ENCODE results near the gene ZNF18.

The ZNF18 gene

DNA sequence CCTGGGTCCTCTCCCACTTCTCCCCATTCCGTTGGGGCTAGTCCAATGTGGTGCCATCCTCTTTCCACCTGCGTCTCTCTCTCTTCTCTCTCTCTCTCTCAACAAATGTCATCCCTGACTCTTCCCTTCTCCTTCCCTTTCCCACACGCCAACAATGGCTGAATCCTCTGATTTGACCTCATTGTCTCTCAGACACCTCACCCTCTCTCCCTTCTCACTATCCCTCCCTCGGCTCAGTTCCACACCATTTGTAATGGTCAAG lies 628 bp upstream of the ZNF18 start:
- TF ChIP-seq EZH2phosphoT487 (IDR thresholded peaks at IDR 0.05; ENCODE audit: borderline replicate concordance, low read length), result no peak
- TF ChIP-seq, protein P1, sequence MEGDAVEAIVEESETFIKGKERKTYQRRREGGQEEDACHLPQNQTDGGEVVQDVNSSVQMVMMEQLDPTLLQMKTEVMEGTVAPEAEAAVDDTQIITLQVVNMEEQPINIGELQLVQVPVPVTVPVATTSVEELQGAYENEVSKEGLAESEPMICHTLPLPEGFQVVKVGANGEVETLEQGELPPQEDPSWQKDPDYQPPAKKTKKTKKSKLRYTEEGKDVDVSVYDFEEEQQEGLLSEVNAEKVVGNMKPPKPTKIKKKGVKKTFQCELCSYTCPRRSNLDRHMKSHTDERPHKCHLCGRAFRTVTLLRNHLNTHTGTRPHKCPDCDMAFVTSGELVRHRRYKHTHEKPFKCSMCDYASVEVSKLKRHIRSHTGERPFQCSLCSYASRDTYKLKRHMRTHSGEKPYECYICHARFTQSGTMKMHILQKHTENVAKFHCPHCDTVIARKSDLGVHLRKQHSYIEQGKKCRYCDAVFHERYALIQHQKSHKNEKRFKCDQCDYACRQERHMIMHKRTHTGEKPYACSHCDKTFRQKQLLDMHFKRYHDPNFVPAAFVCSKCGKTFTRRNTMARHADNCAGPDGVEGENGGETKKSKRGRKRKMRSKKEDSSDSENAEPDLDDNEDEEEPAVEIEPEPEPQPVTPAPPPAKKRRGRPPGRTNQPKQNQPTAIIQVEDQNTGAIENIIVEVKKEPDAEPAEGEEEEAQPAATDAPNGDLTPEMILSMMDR (IDR thresholded peaks at IDR 0.05; ENCODE audit: low read depth, low read length, poor library complexity, severe bottlenecking), result no peak
- H3K9me3 ChIP-seq (ENCODE audit: control insufficient read depth, insufficient read depth, low read length), result no peaks in the 10 kb centered on the region
- peak overlapping the region; percentile 100 for H3K4me3 ChIP-seq (ENCODE audit: low read length)
- H3K79me2 ChIP-seq (ENCODE audit: control insufficient read depth, low read length), result peaks cover 15% of the 10 kb centered on the region
- H3K27ac ChIP-seq (ENCODE audit: low read depth, low read length), result no peak overlapping the region
- 0 out of 2 replicates have a peak, but pooled peaks cover 3% of the 10 kb centered on the region for H3K27me3 ChIP-seq (ENCODE audit: control insufficient read depth, low read length)
- no peaks in the 10 kb centered on the region for H3K9me2 ChIP-seq (replicated peaks; ENCODE audit: control insufficient read depth, low read length)
- peak overlapping the region; percentile 84 for H3K4me2 ChIP-seq (ENCODE audit: low read length)
- H3F3A ChIP-seq (ENCODE audit: control insufficient read depth, insufficient read depth), result no peaks in the 10 kb centered on the region
- no peaks in the 10 kb centered on the region for H4K20me1 ChIP-seq (ENCODE audit: control insufficient read depth, insufficient read depth, low read depth, low read length)
- peaks cover 16% of the 10 kb centered on the region for H3K4me1 ChIP-seq (ENCODE audit: control insufficient read depth, low read length)
- no peaks in the 10 kb centered on the region; the same call in 1 of the 2 replicates for H3K36me3 ChIP-seq (ENCODE audit: control insufficient read depth, low read length)

- peaks cover 16% of the 10 kb centered on the region for H3K4me1 ChIP-seq (ENCODE audit: control insufficient read depth, low read length)
- no peaks in the 10 kb centered on the region for H3K9me2 ChIP-seq (replicated peaks; ENCODE audit: control insufficient read depth, low read length)
- H3K4me2 ChIP-seq (ENCODE audit: low read length), result peak overlapping the region; percentile 84
- H3K36me3 ChIP-seq (ENCODE audit: control insufficient read depth, low read length), result peaks cover 10% of the 10 kb centered on the region
- no peaks in the 10 kb centered on the region for H3F3A ChIP-seq (ENCODE audit: control insufficient read depth, insufficient read depth)
- H3K79me2 ChIP-seq (ENCODE audit: control insufficient read depth, low read length), result peaks cover 15% of the 10 kb centered on the region
- no peaks in the 10 kb centered on the region for H3K9me3 ChIP-seq (ENCODE audit: control insufficient read depth, insufficient read depth, low read length)
- H3K27ac ChIP-seq (ENCODE audit: low read depth, low read length), result peak overlapping the region; percentile 49
- H3K4me3 ChIP-seq (ENCODE audit: low read length), result peak overlapping the region; percentile 100
- H4K20me1 ChIP-seq (ENCODE audit: control insufficient read depth, insufficient read depth, low read depth, low read length), result no peaks in the 10 kb centered on the region
- no peak for TF ChIP-seq EZH2phosphoT487 (IDR thresholded peaks at IDR 0.05; ENCODE audit: borderline replicate concordance, low read length)
- TF ChIP-seq, protein P1 (IDR thresholded peaks at IDR 0.05; ENCODE audit: low read depth, low read length, poor library complexity, severe bottlenecking), result no peak
- no peaks in the 10 kb centered on the region for H3K27me3 ChIP-seq (ENCODE audit: control insufficient read depth, low read length)
These were observed 541 bp downstream of the ZNF18 start for GRCh38 chr17:11996722-11997146.

GRCh38 chr17:11991461-11991860 lies 5.8 kb downstream of the ZNF18 start:
- Histone ChIP-seq H3F3A (ENCODE audit: control insufficient read depth, insufficient read depth) (no peaks in the 10 kb centered on the region), H3K4me1 (ENCODE audit: control insufficient read depth, low read length) (peaks cover 10% of the 10 kb centered on the region), H3K27ac (ENCODE audit: low read depth, low read length) (no peak overlapping the region), H4K20me1 (ENCODE audit: control insufficient read depth, insufficient read depth, low read depth, low read length) (no peaks in the 10 kb centered on the region), H3K9me3 (ENCODE audit: control insufficient read depth, insufficient read depth, low read length) (no peaks in the 10 kb centered on the region), H3K4me3 (ENCODE audit: low read length) (no peak overlapping the region), H3K79me2 (ENCODE audit: control insufficient read depth, low read length) (peaks cover 9% of the 10 kb centered on the region), H3K9me2 (replicated peaks; ENCODE audit: control insufficient read depth, low read length) (no peaks in the 10 kb centered on the region), H3K36me3 (ENCODE audit: control insufficient read depth, low read length) (peaks cover 41% of the 10 kb centered on the region), H3K4me2 (ENCODE audit: low read length) (no peak overlapping the region), H3K27me3 (ENCODE audit: control insufficient read depth, low read length) (no peaks in the 10 kb centered on the region)
- TF ChIP-seq EZH2phosphoT487 (IDR thresholded peaks at IDR 0.05; ENCODE audit: borderline replicate concordance, low read length), result no peak
- TF ChIP-seq, protein P1 (IDR thresholded peaks at IDR 0.05; ENCODE audit: low read depth, low read length, poor library complexity, severe bottlenecking), result no peak
